Vagina (tissue), 2 donors: ENCODE results near the gene RAB21. TPM values are rescaled to one million over a fixed set of nuclear protein-coding genes. Genes with fewer than 3 reads are reported as not detected.

ENCODE experiments used
- DNase-seq, 2 donors: peaks; one replicate each; pipeline ENCODE4 v3.0.0-alpha.2; 2017; ENCODE audit errors: extremely low spot score in 2 of 2
- H3K27ac ChIP-seq: fragments of 200-600 bp; sonication (generic); one replicate; pipeline ENCODE4 v1.5.1; 2019
- H3K27me3 ChIP-seq: fragments of 200-600 bp; sonication (generic); one replicate; pipeline ENCODE4 v1.5.1; 2019
- H3K36me3 ChIP-seq, 2 donors: fragments of 200-600 bp; sonication (generic); one replicate each; pipeline ENCODE4 v1.5.1; 2017 to 2019
- H3K4me1 ChIP-seq: fragments of 200-600 bp; sonication (generic); one replicate; pipeline ENCODE4 v1.5.1; 2019
- H3K4me3 ChIP-seq, 2 donors: fragments of 200-600 bp; sonication (generic); 1 replicate in 1 of 2; 2 replicates in 1 of 2; pipeline ENCODE4 v1.5.1; 2016 to 2019
- H3K9me3 ChIP-seq: fragments of 200-600 bp; sonication (generic); one replicate; pipeline ENCODE4 v1.5.1; 2019
- POLR2A ChIP-seq, 2 donors: fragments of 450-650 bp; IDR thresholded peaks; one replicate each; pipeline ENCODE4 v1.6.1; 2017; ENCODE audit warnings: antibody characterized with exemption in 2 of 2, mild to moderate bottlenecking in 2 of 2, moderate library complexity in 2 of 2
- POLR2AphosphoS5 ChIP-seq, 2 donors: sonication (generic); formaldehyde crosslinking; IDR thresholded peaks; one replicate each; pipeline ENCODE4 v1.9.0; 2017; ENCODE audit warnings: antibody characterized with exemption in 2 of 2, mild to moderate bottlenecking in 2 of 2, low read depth in 1 of 2; ENCODE audit not compliant: insufficient read depth in 1 of 2
- intact Hi-C: fragments of 100-400 bp; cut with DNase I; formaldehyde crosslinking; loops from one replicate; pipeline ENCODE4 v1.15.1; 2023
- total RNA-seq: library from RNA; depleted of rRNA; stranded (reverse); fragments of >200 nt; gene quantifications from one replicate; pipeline ENCODE4 v1.2.3, GENCODE V29; 2016
- TF ChIP-seq, protein P1 (sequence below), 3 experiments: fragments of 450-650 bp in 2 of 3; fragments of 200-600 bp in 1 of 3; sonication (generic) in 1 of 3; IDR thresholded peaks; one replicate each; pipeline ENCODE4 v1.5.1; 2017 to 2019; ENCODE audit warnings: antibody characterized with exemption in 3 of 3, mild to moderate bottlenecking in 2 of 3, moderate library complexity in 2 of 3

The RAB21 gene
- total RNA-seq, 1 donor from 2014 or later = 21.1 TPM

DNA sequence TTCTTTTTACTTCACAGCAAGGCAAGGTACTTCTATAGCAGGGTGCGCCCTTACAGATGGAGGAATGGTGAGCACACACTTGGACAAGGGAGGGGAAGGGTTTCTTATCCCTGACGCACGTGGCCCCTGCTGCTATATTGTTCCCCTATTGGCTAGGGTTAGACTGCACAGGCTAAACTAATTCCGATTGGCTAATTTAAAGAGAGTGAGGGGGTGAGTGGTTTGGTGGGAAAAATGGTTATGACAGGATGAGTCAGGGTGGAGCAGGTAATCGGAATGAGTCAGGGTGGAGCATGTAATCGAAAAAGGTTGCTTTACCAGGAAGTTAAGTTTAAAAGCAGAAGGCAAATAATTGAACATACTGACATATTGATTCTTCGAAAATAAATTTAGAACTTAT lies 23.7 kb upstream of the RAB21 start:
- H3K36me3 ChIP-seq = no peaks in the 10 kb centered on the region
- H3K27ac ChIP-seq = no peak overlapping the region
- H3K9me3 ChIP-seq = no peaks in the 10 kb centered on the region
- DNase-seq = no peak
- H3K4me3 ChIP-seq = no peak overlapping the region
- no peaks in the 10 kb centered on the region for H3K4me1 ChIP-seq
- intact Hi-C loops = no loop called here
- TF ChIP-seq POLR2A (IDR thresholded peaks at IDR 0.05) = no peak
- TF ChIP-seq POLR2AphosphoS5 (IDR thresholded peaks at IDR 0.05; ENCODE audit: insufficient read depth in 1 of 2, low read depth in 1 of 2) = no peak
- TF ChIP-seq, protein P1, sequence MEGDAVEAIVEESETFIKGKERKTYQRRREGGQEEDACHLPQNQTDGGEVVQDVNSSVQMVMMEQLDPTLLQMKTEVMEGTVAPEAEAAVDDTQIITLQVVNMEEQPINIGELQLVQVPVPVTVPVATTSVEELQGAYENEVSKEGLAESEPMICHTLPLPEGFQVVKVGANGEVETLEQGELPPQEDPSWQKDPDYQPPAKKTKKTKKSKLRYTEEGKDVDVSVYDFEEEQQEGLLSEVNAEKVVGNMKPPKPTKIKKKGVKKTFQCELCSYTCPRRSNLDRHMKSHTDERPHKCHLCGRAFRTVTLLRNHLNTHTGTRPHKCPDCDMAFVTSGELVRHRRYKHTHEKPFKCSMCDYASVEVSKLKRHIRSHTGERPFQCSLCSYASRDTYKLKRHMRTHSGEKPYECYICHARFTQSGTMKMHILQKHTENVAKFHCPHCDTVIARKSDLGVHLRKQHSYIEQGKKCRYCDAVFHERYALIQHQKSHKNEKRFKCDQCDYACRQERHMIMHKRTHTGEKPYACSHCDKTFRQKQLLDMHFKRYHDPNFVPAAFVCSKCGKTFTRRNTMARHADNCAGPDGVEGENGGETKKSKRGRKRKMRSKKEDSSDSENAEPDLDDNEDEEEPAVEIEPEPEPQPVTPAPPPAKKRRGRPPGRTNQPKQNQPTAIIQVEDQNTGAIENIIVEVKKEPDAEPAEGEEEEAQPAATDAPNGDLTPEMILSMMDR (IDR thresholded peaks at IDR 0.05) = no peak
- no peaks in the 10 kb centered on the region for H3K27me3 ChIP-seq

GRCh38 chr12:71731439-71732356 lies 23.0 kb upstream of the RAB21 start:
- H3K4me3 ChIP-seq = no peak overlapping the region
- no peak overlapping the region for H3K27ac ChIP-seq
- DNase-seq = no peak
- TF ChIP-seq POLR2A (IDR thresholded peaks at IDR 0.05) (no peak), POLR2AphosphoS5 (IDR thresholded peaks at IDR 0.05; ENCODE audit: insufficient read depth in 1 of 2, low read depth in 1 of 2) (no peak)
- TF ChIP-seq, protein P1 (IDR thresholded peaks at IDR 0.05) = no peak
- H3K27me3 ChIP-seq = no peaks in the 10 kb centered on the region
- no peaks in the 10 kb centered on the region for H3K9me3 ChIP-seq
- no peaks in the 10 kb centered on the region for H3K36me3 ChIP-seq
- intact Hi-C loops = no loop called here
- no peaks in the 10 kb centered on the region for H3K4me1 ChIP-seq

- H3K27me3 ChIP-seq = no peaks in the 10 kb centered on the region
- H3K27ac ChIP-seq = no peak overlapping the region
- no peak overlapping the region for H3K4me3 ChIP-seq
- no peaks in the 10 kb centered on the region for H3K9me3 ChIP-seq
- intact Hi-C loops = no loop called here
- H3K36me3 ChIP-seq = no peaks in the 10 kb centered on the region
- TF ChIP-seq, protein P1 (IDR thresholded peaks at IDR 0.05) = no peak
- TF ChIP-seq POLR2AphosphoS5 (IDR thresholded peaks at IDR 0.05; ENCODE audit: insufficient read depth in 1 of 2, low read depth in 1 of 2) (no peak), POLR2A (IDR thresholded peaks at IDR 0.05) (no peak)
- no peaks in the 10 kb centered on the region for H3K4me1 ChIP-seq
- DNase-seq = no peak
Observed at GRCh38 chr12:71732357-71732712, 22.3 kb upstream of the RAB21 start.

- intact Hi-C loops = no loop called here
- H3K4me3 ChIP-seq = no peak overlapping the region
- H3K9me3 ChIP-seq = no peaks in the 10 kb centered on the region
- TF ChIP-seq POLR2AphosphoS5 (IDR thresholded peaks at IDR 0.05; ENCODE audit: insufficient read depth in 1 of 2, low read depth in 1 of 2) = no peak
- TF ChIP-seq, protein P1 (IDR thresholded peaks at IDR 0.05) = no peak
- no peak for TF ChIP-seq POLR2A (IDR thresholded peaks at IDR 0.05)
- no peak overlapping the region for H3K27ac ChIP-seq
- no peaks in the 10 kb centered on the region for H3K4me1 ChIP-seq
- no peaks in the 10 kb centered on the region for H3K36me3 ChIP-seq
- H3K27me3 ChIP-seq = no peaks in the 10 kb centered on the region
- DNase-seq = no peak
Observed at GRCh38 chr12:71737197-71737596, 17.5 kb upstream of the RAB21 start.

DNA sequence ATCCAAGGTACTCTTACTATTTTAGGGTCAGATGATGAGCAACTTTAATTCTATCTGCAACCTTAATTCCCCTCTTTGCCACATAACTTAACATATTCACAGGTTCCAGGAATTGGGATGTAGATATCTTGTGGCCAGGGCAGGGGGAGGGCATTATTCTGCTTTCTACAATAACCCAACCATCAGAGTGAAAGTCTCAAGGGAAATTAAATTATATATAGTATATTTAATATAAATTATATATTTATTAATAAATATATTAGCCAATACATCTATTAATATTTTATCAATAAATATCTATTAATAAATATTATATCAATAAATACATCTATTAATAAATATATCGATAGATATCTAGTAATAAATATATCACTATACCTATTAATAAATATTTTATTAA lies 11.7 kb upstream of the RAB21 start:
- DNase-seq = no peak
- Histone ChIP-seq H3K4me1 (no peaks in the 10 kb centered on the region), H3K9me3 (no peaks in the 10 kb centered on the region), H3K27me3 (no peaks in the 10 kb centered on the region), H3K36me3 (no peaks in the 10 kb centered on the region), H3K4me3 (no peak overlapping the region), H3K27ac (no peak overlapping the region)
- TF ChIP-seq POLR2A (IDR thresholded peaks at IDR 0.05) (no peak), POLR2AphosphoS5 (IDR thresholded peaks at IDR 0.05; ENCODE audit: insufficient read depth in 1 of 2, low read depth in 1 of 2) (no peak)
- TF ChIP-seq, protein P1 (IDR thresholded peaks at IDR 0.05) = no peak
- intact Hi-C loops = no loop called here
